Adrenal gland (tissue), 12 donors: ENCODE results near the gene ELOVL6. TPM values are rescaled to one million over a fixed set of nuclear protein-coding genes. Genes with fewer than 3 reads are reported as not detected.

Source experiments
- DNase-seq, 7 donors: peaks; one replicate each; pipeline ENCODE4 v3.0.0-alpha.2; 2019 to 2020
- H3K27ac ChIP-seq, 5 donors: fragments of 200-600 bp; sonication (generic) in 4 of 5; 1 replicate in 3 of 5; 2 replicates in 2 of 5; pipeline versions ENCODE4 v1.5.1 to v1.8.0; 2016 to 2020; ENCODE audit warnings: mild to moderate bottlenecking in 1 of 5
- H3K27me3 ChIP-seq: fragments of 200-600 bp; 2 replicates; pipeline ENCODE4 v1.8.0; 2021
- H3K36me3 ChIP-seq, 2 donors: fragments of 200-600 bp; replicated peaks in 1 of 2; 1 replicate in 1 of 2; 2 replicates in 1 of 2; pipeline versions ENCODE4 v1.5.1 to v1.8.0; 2018 to 2022
- H3K4me1 ChIP-seq, 2 donors: fragments of 200-600 bp; replicated peaks in 1 of 2; 1 replicate in 1 of 2; 2 replicates in 1 of 2; pipeline versions ENCODE4 v1.5.1 to v1.8.0; 2018 to 2021
- H3K4me3 ChIP-seq, 4 donors: fragments of 200-600 bp; sonication (generic) in 3 of 4; one replicate each; pipeline ENCODE4 v1.5.1; 2016 to 2018
- H3K9me3 ChIP-seq, 3 donors: fragments of 200-600 bp; sonication (generic) in 1 of 3; replicated peaks in 1 of 3; 1 replicate in 2 of 3; 2 replicates in 1 of 3; pipeline versions ENCODE4 v1.5.1 to v1.8.0; 2016 to 2021
- CTCF ChIP-seq, 6 experiments: fragments of 450-650 bp in 4 of 6; fragments of 200-600 bp in 2 of 6; sonication (generic) in 1 of 6; IDR thresholded peaks; 1 replicate in 5 of 6; 2 replicates in 1 of 6; pipeline versions ENCODE4 v1.5.1 to v1.8.0; 2016 to 2021; ENCODE audit warnings: antibody characterized with exemption in 6 of 6, mild to moderate bottlenecking in 2 of 6, moderate library complexity in 1 of 6
- POLR2A ChIP-seq, 2 donors: fragments of 450-650 bp; IDR thresholded peaks; one replicate each; pipeline ENCODE4 v1.6.1; 2017; ENCODE audit warnings: antibody characterized with exemption in 2 of 2, mild to moderate bottlenecking in 2 of 2, moderate library complexity in 1 of 2
- WGBS, 4 donors: extraction: QIAGEN DNeasy Blood & Tissue Kit in 2 of 4; methylation state at CpG; one replicate each; pipeline versions ENCODE4 v1.1.5 to v1.1.7; 2013 to 2017; 5-methylcytosine and 5-hydroxymethylcytosine counted together
- intact Hi-C, 2 donors: fragments of 100-400 bp; cut with DNase I; formaldehyde crosslinking; loops; one replicate each; pipeline versions ENCODE4 v1.14.1 to v1.15.0; 2022 to 2023
- polyA plus RNA-seq, 3 donors: library from polyadenylated mRNA; stranded (reverse); fragments of 200-250 nt in 2 of 3; fragments of 350-450 nt in 1 of 3; fragmentation: Illumina TruSeq in 1 of 3; extraction: RNeasy Lipid Tissue Mini Kit (QIAGEN cat#74804) in 1 of 3; gene quantifications; one replicate each; pipeline ENCODE4 v1.2.3, GENCODE V29; 2013 to 2014
- total RNA-seq, 9 donors: library from RNA; depleted of rRNA in 4 of 9; stranded (reverse); fragments of >200 nt in 4 of 9; fragments of 120-200 nt in 1 of 9; fragmentation: NEBNext Ultra II Directional in 1 of 9; extraction: Animal tissue kit (Norgen Biotek cat#: 25700) in 1 of 9; gene quantifications; one replicate each; pipeline versions ENCODE4 v1.1.0 to v1.2.4, GENCODE V29; 2013 to 2023
- donor health status: healthy with polysubstance abuse.
- donor health status: Bipolar disorder and iron deficiency.
- donor health status: DM: yes; HTN: yes; CAD: no.
- donor health status: DM: no; HTN: no; CAD: no.
- donor health status: DM: no; HTN: no; CAD: no.
- donor health status: DM: yes; HTN: yes; CAD: no.

ELOVL6 gene
- total and polyA plus RNA-seq, 12 donors, result 2.8 to 68.2 (median 16.4) TPM

GRCh38 chr4:110128472-110128919 lies 69.9 kb downstream of the ELOVL6 start:
- no peaks in the 10 kb centered on the region for H3K9me3 ChIP-seq
- TF ChIP-seq CTCF (IDR thresholded peaks at IDR 0.05) (no peak), POLR2A (IDR thresholded peaks at IDR 0.05) (no peak)
- H3K4me1 ChIP-seq, result peaks cover 0 to 8% of the 10 kb centered on the region in 2 donors
- H3K4me3 ChIP-seq, result no peak overlapping the region
- no peak for DNase-seq
- no peaks in the 10 kb centered on the region for H3K36me3 ChIP-seq
- 87 to 93% (median 89%) methylated on average over 6 of the region's 6 CpGs for WGBS, 4 donors
- no peak overlapping the region for H3K27ac ChIP-seq
- intact Hi-C loops, result no loop called here
- no peaks in the 10 kb centered on the region for H3K27me3 ChIP-seq

GRCh38 chr4:110128029-110128428 lies 70.4 kb downstream of the ELOVL6 start:
- WGBS, 4 donors, result 77 to 84% (median 81%) methylated on average over 4 of the region's 4 CpGs

GRCh38 chr4:110124711-110125110 lies 73.7 kb downstream of the ELOVL6 start:
- no peak overlapping the region for H3K27ac ChIP-seq
- TF ChIP-seq POLR2A (IDR thresholded peaks at IDR 0.05) (no peak), CTCF (IDR thresholded peaks at IDR 0.05) (no peak)
- H3K36me3 ChIP-seq, result no peaks in the 10 kb centered on the region
- no peak for DNase-seq
- H3K4me1 ChIP-seq, result peaks cover 0 to 8% of the 10 kb centered on the region in 2 donors
- intact Hi-C loops, result no loop called here
- H3K27me3 ChIP-seq, result no peaks in the 10 kb centered on the region
- H3K4me3 ChIP-seq, result no peak overlapping the region
- no peaks in the 10 kb centered on the region for H3K9me3 ChIP-seq

More at GRCh38 chr4:110128029-110128428, 70.4 kb downstream of the ELOVL6 start:
- Histone ChIP-seq H3K4me3 (no peak overlapping the region), H3K4me1 (peaks cover 0 to 8% of the 10 kb centered on the region in 2 donors), H3K27me3 (no peaks in the 10 kb centered on the region), H3K9me3 (no peaks in the 10 kb centered on the region), H3K27ac (no peak overlapping the region), H3K36me3 (no peaks in the 10 kb centered on the region)
- intact Hi-C loops, result no loop called here
- no peak for TF ChIP-seq CTCF (IDR thresholded peaks at IDR 0.05)
- no peak for DNase-seq

GRCh38 chr4:110122201-110122600 lies 76.2 kb downstream of the ELOVL6 start:
- no peaks in the 10 kb centered on the region for H3K36me3 ChIP-seq
- no peaks in the 10 kb centered on the region for H3K27me3 ChIP-seq
- no peaks in the 10 kb centered on the region for H3K9me3 ChIP-seq
- intact Hi-C loops, result no loop called here
- no peak overlapping the region for H3K4me3 ChIP-seq
- H3K27ac ChIP-seq, result no peak overlapping the region
- TF ChIP-seq POLR2A (IDR thresholded peaks at IDR 0.05) (no peak), CTCF (IDR thresholded peaks at IDR 0.05) (no peak)
- H3K4me1 ChIP-seq, result peaks cover 0 to 8% of the 10 kb centered on the region in 2 donors
- DNase-seq, result no peak
